A172 (cell line): Measurements from ENCODE around the gene KCNG2. TPM values are rescaled to one million over a fixed set of nuclear protein-coding genes. Genes with fewer than 3 reads are reported as not detected.
A peak's percentile ranks its signal among the peaks of the same experiment; 100 is the strongest.

Source experiments
- DNase-seq: peaks from one replicate; pipeline ENCODE4 v3.0.0-alpha.2; 2015; ENCODE audit warnings: low spot score
- total RNA-seq: library from RNA; depleted of rRNA; stranded (reverse); fragments of >200 nt; shearing (Covaris generic); gene quantifications from 2 replicates; pipeline ENCODE4 v1.2.3, GENCODE V29; 2014

KCNG2 gene
- total RNA-seq, 1 experiment from 2014 or later: not detected

DNA sequence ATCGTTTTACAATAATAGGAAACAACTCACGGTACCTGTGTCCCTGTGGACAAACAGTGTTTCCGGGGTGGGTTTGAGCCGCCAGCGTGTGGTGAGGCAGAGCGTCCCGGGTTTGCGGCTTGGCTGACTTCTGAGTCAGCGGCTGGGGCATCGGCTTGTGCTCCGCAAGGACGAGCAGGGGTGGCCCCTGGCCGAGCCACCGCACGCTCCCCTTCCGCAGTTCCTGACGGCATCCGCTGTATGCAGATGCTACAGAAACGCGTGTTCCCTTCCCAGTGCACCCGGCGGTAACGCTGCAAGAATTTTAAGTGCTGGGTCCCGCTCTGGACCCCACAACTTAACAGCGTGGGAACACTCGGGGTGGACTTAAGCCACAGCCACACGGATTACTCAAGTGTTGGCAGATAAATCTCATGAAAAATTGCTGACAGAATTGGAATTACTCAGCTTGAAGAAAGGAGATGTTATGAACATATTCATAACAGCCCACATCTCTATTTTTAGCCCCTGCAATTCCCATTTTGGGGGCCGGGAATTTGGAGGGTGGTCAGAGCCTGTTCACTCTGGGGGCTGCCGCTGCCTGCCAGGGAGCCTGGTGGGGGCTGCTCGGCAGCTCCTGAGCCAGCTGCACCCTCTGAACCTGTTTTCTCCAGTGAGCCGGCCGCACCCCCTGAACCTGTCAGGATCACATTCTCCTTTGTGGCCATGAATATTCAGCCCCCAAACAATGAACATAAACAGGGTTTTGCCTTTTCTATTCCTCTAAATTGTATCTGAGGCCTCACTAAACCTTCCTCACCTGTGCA lies 12.6 kb upstream of the KCNG2 start:
- DNase-seq: no peak

DNA sequence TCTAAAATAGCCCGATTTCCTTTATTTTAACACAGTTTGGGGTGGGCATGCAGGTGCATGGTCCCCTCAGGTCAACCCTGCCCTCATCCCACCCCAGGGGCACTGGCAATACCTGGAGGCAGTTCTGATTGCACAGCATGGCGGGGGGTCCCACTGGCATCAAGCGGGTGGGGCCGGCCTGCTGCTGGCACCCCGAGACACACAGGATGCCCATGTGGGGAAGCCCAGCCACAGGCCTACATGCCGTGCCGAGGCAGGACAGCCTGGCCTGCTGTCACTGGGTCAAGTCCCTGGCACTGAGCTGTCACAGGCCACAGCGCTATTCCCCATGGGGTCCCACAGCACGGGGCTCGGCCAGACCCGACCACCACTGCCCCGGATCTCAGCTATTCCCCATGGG lies 11.9 kb upstream of the KCNG2 start:
- no peak for DNase-seq

DNA sequence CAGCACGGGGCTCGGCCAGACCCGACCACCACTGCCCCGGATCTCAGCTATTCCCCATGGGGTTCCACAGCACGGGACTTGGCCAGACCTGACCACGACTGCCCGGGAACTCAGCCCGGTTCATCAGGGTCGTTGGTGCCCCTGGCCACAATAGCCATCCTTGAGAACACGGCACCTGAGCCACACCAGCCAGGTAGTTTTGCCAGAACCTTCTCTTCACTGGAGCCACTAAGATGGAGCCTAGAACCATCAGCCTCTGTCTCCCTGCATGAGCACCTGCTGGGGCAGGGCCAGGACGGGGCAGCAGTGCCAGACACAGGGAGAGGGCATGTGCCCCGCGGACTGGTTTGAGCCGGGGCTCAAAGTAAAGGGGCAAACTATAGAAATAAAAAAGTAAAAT lies 11.4 kb upstream of the KCNG2 start:
- no peak for DNase-seq

DNA sequence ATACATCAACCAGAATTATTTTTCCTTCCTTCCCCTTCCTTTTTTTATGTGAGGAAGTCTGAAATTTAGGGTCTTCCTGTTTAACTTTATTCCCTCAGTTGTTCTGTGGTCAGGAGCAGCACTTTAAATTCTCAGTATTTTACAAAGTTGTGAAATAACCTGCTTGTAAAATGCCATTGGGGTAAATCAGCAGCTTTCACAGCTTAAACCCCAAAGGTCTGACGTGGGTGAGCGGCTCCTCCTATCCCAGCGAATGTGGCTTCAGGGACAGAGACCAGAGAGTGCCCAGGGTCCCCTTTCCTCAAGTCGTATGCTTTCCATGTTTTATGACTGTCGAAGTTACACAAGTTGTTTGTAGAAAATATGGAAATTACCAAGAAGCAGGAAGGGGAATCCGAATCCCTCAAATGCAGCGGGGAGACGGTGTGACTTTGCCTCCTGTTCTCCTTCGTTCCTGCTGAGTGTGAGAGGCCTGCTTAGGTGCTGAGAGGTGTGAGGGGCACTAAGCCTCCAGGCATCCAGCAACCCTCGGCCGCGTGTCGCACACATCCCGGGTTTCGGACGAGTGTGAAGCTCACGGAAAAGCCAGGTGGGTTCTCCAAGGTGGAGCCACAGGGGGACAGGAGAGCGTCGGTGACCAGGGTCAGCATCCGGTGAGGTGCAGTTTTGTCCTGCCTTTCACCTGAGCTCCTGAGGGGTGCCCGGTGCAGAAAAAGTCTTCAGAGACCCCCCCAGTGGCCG lies 10.8 kb upstream of the KCNG2 start:
- DNase-seq: no peak

DNA sequence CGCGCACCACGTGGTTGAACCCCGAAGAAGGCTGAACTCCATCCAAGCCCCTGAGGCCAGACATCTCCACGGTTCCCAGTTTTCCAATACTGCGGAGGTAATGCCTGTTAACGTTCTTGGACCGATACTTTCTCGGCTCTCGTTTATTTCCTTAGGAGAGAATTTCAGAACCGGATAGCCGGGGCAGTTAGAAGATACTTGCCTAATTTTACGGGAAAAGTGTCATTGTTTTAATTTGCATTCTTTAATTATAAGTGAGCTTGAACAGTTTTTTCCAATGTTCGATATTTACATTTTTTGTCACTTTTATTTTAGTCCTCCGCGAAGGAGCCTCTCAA lies 10.2 kb upstream of the KCNG2 start:
- no peak for DNase-seq

DNA sequence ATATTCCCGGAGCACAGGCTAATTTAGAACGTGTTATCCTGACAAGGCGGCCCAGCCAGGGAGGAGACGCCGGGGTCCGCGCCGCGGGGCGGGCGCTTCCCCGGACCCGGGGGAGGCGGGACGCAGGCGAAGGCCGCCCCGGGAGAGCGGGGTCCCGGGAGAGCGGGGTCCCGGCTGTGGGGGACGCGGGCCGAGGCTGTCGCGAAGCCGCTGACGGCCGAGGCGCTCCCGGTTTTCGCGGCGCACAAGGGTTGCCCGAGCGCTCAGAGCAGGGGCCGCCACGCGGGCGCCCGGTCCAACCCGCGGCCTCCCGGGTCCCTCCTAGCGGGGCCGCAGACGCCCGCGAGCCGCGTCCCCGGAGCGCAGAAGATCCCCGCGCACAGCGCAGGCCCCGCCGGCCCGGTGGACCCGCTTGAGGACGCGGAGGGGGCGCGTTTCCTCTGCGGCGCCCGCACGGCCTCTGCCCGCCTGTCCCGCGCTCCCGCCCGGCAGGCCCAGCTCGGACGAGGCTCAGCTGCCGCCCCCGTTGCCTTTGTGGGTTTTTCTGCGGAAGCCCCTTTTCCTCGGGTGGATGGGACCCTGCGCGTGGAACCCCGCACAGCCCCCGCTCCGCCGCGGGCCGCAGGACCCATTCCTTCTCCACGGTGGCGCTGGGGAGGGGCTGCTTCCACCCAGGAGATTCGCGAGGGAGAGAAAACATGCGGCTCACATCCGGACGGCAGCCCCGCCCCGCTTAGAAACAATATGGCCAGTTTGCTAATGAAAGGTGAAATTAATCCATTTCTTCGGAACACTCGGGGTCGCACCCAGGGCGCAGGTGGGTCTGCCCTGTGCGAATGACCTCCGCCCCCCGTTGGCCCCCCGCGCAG lies 9.6 kb upstream of the KCNG2 start:
- no peak for DNase-seq

DNA sequence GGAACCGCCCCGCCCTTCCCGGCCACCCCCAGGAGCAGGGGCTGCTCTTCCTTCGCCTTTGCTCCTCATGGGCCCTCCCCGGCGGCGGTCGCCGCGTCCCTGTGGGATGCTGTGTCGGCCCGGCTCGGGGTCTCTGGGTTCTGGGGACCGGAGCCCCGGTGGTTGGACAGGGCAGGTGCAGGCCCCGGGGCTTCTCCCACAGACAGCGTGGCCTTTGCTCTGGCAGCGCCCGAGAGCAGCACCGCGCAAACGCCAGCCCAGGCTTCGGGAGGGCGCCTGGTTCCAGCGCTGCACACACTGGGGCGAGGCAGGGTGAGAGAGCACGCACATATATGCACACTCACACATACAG lies 9.0 kb upstream of the KCNG2 start:
- no peak for DNase-seq

DNA sequence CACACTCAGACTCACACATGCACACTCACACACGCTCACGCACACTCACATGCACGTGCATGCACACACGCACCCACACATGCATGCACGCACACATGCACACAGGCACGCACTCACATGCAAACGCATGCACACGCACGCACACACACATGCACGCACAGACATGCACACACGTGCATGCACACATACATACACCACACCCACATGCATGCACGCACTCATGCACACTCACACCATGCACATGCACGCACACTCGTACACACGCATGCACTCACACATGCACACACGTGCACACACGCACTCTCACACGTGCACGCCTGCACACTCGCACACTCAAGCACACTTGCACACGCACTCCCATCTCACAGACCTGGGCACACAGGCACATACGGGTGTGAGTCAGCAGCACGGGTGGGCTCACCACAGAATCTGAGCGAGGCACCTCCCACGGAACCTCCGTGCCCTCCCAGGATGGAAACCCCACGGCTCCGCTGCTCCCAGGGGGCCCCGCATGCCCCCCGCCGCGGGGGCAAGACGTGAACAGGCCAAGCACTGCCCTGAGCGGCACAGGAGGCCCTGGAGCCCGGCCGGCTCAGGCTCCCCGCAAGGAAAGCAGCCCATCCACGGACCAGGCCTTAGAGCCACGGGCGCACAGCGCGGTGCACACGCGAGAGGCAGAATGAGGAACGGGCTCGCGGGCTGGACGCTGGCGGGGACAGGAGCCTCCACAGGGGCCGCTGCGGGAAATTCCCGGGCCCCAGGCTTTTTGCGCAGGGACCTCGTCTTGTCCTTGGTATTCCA lies 8.4 kb upstream of the KCNG2 start:
- no peak for DNase-seq

DNA sequence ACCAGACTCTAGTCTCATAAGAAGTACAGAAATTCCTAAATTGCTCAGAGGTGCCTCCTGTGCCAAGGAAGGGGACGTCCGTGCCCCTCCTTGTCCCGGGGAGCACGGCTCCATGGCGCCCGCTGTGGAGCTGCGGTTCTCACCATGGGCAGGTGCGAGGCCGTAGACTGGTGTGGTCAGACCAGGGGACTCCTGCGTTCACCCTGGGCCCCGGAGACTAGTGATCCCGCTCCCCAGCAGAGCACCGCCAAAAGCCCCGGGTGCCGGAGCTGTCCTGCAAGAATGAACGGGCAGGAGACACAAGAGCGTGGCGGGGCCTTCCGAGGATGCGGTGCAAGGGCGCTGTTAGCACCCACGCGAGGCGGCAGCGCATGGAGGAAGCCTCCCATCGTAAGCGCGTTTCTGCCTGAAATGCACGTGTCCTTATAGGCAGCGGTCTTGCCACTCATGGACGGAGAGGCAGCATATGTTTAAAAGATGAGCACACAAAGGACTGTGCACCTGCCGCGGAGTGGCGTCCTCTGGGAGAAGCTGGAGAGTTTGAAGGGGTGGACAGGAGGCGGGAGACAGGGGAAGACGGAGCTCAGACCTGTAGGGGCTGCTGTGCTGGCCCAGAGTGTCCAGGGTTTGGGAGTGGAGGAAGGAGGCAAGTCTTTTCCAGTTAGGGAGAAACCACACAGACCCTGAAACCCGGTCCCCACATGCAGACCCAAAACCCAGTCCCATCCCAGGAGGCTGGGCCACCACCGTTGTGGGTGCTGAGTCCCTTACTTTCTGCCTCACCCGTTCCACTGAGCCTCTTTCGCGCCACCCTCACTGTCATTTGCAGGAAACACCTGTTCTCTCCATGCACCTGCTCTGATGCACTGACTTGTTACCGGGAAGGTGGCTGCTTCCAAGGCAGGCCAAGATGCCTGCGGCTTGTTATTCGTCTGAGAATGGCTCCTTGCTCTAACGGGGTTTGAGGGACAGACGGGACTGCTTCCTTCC lies 7.5 kb upstream of the KCNG2 start:
- DNase-seq: no peak

DNA sequence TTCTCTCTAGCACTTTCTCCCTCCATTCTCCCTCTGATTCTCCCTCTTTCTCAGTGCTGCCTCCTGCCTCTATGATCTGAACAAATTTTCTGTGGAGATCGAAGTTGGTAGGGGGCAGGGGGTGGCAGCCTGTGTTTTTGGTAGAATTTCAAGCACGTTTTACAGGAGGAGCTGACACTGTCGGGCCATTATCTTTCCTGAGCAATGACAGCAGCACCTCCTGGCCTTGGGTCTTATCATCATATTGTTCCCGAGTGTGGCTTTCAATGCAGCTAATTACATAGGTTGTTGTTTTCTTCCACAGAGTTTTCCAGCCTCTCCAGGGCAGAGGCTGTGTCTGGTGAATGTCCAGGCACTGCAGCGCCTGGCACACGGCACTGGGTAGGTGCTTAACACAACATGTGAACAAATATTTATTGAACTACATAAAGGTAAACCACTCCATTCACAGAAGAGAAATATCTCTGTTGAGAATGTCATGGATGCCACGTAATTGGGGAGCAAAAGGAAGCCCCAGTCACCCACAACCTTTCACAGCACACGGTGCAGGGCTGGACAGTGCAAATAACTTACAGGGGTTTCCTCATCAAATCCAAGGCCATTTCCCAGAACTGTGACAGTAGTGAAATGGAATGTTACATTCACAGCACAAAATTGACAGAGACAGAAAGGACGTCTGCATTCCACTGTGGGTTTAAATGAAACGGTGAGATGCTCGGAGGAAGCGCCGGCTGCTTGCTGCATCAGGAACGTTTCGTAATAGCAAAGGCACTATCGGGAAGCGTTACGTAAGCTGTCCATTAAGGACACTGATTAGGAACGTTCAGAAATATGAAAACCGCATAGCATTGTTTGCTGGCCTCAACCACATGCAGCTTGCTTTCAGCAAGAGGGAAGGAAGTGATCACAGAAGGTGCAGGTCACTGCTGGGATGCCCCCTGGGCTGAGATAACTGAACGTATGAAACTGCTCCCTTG lies 6.5 kb upstream of the KCNG2 start:
- peak; percentile 74 for DNase-seq

DNA sequence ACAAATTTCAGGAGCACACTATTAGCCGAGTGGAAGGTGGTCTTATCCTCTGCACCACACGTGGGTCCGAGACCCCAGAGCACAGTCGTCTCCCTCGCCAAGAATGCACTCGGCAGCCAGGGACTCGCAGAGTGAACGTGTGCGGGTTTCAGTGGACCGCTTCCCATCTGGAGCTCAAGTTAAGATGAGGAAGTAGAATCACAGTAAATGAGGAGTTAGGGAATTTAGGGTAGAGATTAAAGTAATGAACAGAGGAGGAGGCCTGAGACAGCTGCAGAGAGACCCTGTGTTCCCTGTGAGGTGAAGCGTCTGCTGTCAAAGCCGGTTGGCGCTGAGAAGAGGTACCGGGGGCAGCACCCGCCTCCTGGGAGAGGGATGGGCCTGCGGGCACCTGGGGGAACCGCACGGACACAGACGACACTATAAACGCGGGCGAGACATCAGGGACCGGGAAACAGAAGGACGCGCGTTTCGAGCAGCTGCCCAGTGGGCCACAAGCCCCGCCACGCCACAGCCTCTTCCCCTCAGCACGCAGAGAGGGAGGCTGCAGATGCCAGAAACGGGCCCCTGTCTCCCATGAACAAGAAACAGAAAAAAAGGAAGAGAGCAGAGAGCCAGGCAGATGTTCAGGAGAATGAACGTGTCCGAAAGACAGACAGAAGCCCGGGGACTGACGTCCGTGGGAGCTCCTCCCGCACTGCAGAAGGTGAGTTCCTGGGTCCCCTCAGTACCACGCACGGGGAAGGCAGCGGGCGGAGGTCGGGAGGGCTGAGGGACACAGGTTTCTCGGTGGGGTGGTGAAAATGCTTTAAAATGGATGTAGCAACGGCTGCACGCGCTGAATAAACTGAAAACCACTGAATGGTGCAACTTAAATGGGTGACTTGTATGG lies 5.4 kb upstream of the KCNG2 start:
- DNase-seq: no peak

DNA sequence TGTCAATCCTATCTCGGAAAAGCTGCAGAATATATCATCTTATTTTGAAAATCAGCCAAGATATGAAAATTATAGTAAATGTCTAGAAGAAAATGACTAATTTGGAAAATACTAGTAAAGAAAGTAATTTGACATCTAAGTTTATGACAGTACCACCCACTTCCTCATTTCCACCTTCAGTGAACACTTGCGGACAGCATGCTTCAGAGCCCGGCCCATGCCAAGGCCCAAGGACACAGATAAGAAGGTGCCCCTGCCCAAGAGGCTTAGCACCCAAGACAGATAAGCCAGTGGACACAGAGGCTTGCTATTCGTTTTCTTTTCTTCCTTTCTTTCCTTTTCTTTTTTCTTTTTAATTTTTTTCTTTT lies 4.8 kb upstream of the KCNG2 start:
- no peak for DNase-seq

DNA sequence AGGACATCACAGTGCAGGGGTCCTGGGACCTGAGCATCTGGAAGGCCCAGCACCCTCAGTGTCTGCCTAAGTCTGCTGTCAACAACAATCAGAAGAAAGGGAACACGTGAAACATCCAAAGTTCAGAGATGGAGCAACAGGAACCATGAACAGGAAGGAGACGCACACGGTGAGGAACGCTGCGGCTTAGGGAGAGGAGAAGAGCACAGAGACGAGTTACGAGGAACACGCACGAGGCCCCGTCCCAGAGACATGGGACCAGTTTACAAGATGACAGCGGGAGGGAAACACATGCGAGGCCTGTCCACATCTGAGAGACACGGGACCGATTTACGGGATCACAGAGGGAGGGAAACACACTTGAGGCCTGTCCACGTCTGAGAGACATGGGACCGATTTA lies 2.9 kb upstream of the KCNG2 start:
- no peak for DNase-seq

DNA sequence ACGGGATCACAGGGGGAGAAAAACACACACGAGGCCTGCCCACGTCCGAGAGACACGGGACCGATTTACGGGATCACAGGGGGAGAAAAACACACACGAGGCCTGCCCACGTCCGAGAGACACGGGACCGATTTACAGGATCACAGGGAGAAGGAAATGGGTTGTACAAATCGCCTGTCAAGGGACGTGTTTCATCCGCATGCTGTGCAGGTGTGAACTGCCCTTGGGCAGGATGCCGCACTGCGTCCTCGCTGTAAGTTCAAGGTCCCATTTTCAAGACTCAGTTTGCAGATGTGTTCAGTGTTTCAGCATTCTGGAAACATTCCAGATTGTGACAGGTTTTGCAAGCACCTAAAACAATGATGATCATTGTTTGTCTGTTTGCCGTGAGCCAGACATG lies 2.3 kb upstream of the KCNG2 start:
- no peak for DNase-seq

DNA sequence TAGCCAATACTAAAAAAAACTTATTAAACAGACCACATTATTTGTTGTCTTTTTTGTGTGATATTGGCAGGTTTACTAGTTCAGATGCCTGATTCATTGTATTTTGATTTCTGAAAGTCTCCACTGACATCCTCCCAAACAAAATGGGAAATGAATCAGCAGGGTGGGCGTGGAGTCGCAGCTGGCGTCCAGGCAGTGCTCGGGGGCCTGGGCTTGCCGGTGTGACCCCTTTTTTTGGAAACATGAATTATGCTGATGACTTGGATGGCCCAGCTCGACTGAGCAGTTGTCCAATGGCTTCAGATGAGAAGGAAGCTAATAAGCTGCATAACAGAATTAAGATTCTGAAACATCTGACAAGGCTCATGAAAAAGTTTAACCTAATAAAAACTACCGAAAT lies 1.7 kb upstream of the KCNG2 start:
- DNase-seq: no peak

DNA sequence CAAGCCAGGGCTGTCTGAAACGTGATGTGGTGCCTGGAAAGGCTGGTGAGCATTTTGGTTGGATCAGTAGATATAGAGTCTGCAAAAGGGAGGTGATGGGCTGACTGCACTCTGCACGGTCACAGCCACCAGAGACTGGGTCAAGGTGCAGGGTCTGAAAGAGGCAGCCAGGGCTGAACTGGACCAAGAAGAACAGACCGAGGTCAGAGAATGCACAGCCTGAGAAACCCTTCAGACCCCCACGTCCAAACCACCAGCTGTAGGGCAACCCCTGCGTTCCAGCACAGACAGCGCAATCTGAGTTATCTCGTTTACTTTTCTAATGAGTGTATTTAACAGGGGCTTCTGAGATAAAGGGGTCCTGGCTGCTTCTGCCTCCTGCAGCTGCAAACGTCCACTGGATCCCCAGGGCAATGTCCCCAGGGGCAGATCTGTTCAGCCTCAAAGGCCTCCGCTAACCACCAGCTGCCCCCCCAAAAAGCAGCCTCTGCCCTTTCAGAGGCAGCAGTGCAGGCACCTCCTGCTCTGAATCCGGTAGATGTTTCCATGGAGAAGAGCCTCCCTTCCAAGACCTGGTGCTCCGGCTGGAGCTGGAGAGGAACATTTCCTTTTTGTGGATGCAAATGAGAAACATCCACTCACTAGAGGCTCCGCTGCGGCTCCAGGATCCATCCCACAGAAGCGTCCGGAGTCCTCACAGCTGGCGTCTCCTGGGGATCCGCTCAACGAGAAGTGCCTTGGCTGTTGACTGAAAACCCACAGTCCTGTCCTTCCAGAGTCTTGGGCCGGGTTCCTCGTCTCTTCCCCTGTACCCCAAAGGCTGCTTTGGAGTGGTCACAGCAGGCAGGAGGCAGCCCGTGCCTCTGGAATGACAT lies 970 bp upstream of the KCNG2 start:
- DNase-seq: no peak

DNA sequence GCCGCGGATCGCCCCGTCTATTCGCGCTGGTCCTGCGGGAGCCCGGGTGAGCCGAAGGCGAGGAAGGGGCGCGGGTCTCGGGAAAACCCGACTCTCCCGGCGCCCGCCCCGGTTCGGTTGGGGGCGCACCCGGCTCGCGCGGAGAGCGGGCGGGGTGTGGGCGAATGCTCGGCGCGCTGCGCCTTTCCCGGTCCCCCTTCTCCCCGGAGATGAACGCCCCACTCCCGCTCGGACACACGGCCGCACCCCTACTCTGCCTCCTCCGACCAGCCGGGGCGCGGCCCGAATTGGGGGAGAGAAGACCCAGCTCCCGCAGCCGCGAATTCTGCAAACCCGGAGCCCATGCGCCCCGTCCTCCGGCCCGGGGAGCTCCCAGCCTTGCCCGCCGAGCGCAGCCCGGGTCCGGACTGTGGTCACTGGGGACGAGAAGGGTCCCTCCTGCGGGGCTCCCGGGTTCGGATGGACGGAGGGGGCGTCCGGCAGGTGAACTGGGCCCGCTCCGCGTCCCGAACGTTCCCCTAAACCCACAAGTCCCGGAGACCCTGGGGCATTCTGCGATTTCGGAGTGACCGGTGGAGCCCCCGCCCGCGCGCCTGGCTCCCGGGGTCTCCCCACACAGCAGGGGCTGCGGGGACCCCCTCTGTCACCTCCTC lies 734 bp downstream of the KCNG2 start:
- no peak for DNase-seq
